ENCODE measurements around the gene RXFP3.
A peak's percentile ranks its signal among the peaks of the same experiment; 100 is the strongest.
"Not testable (repeated sequence)": the region's sequence is repeated elsewhere in the genome, so short reads cannot be mapped to it uniquely, and the experiment has no call there.

The RXFP3 gene

GRCh38 chr5:33941090-33941489 is 4.9 kb downstream of the RXFP3 start:
- Histone ChIP-seq H3K9ac (ENCODE audit: low read length) (no peak overlapping the region), H2AK5ac (ENCODE audit: low read length) (no peak overlapping the region), H3K27ac (ENCODE audit: low read depth, low read length) (no peak overlapping the region), H2BK15ac (replicated peaks; ENCODE audit: low read depth) (no peak overlapping the region), H4K8ac (ENCODE audit: low read depth, low read length) (no peak overlapping the region), H3K4me2 (ENCODE audit: low read length) (no peak overlapping the region), H3K79me1 (ENCODE audit: low read length) (no peaks in the 10 kb centered on the region), H4K5ac (ENCODE audit: low read length) (no peak overlapping the region), H3K56ac (ENCODE audit: low read length) (no peak overlapping the region), H2BK120ac (ENCODE audit: low read depth, low read length) (no peak overlapping the region), H3K4me3 (ENCODE audit: low read length) (no peak overlapping the region), H3K4ac (ENCODE audit: low read depth, low read length) (no peak overlapping the region), H3K36me3 (ENCODE audit: control insufficient read depth, insufficient read depth, low read length) (no peaks in the 10 kb centered on the region), H3K27me3 (ENCODE audit: insufficient read depth, low read length, poor library complexity) (peaks cover 3% of the 10 kb centered on the region), H3K23ac (ENCODE audit: low read length) (no peak overlapping the region), H3K79me2 (ENCODE audit: control insufficient read depth, insufficient read depth, low read length) (no peaks in the 10 kb centered on the region), H2BK5ac (ENCODE audit: low read length) (no peak overlapping the region), H3K4me1 (ENCODE audit: control insufficient read depth, low read depth, low read length) (no peaks in the 10 kb centered on the region), H3K18ac (ENCODE audit: low read length) (no peak overlapping the region)
- no peak for DNase-seq
- WGBS (ENCODE audit: extremely low coverage, insufficient coverage, low lambda C conversion rate), result no CpG with 5 or more reads among the region's 5 CpGs

GRCh38 chr5:33944543-33945132 is 8.5 kb downstream of the RXFP3 start:
- Histone ChIP-seq H3K23ac (ENCODE audit: low read length) (no peak overlapping the region), H4K5ac (ENCODE audit: low read length) (no peak overlapping the region), H3K18ac (ENCODE audit: low read length) (no peak overlapping the region), H3K4me3 (ENCODE audit: low read length) (no peak overlapping the region), H3K4me2 (ENCODE audit: low read length) (no peak overlapping the region), H3K79me1 (ENCODE audit: low read length) (no peaks in the 10 kb centered on the region), H4K8ac (ENCODE audit: low read depth, low read length) (no peak overlapping the region), H3K9ac (ENCODE audit: low read length) (no peak overlapping the region), H3K4ac (ENCODE audit: low read depth, low read length) (no peak overlapping the region), H3K27ac (ENCODE audit: low read depth, low read length) (no peak overlapping the region), H3K36me3 (ENCODE audit: control insufficient read depth, insufficient read depth, low read length) (no peaks in the 10 kb centered on the region), H2AK5ac (ENCODE audit: low read length) (no peak overlapping the region), H3K4me1 (ENCODE audit: control insufficient read depth, low read depth, low read length) (no peaks in the 10 kb centered on the region), H2BK15ac (replicated peaks; ENCODE audit: low read depth) (no peak overlapping the region), H2BK5ac (ENCODE audit: low read length) (no peak overlapping the region), H3K56ac (ENCODE audit: low read length) (no peak overlapping the region), H2BK120ac (ENCODE audit: low read depth, low read length) (no peak overlapping the region), H3K79me2 (ENCODE audit: control insufficient read depth, insufficient read depth, low read length) (no peaks in the 10 kb centered on the region), H3K27me3 (ENCODE audit: insufficient read depth, low read length, poor library complexity) (no peaks in the 10 kb centered on the region)
- WGBS (ENCODE audit: extremely low coverage, insufficient coverage, low lambda C conversion rate), result no CpG with 5 or more reads among the region's 12 CpGs
- DNase-seq, result peak; percentile 66

GRCh38 chr5:33952175-33952574 is 16.0 kb downstream of the RXFP3 start:
- not testable (repeated sequence) for H3K4me3 ChIP-seq (ENCODE audit: low read length); H3K79me1 ChIP-seq (ENCODE audit: low read length); H3K4me2 ChIP-seq (ENCODE audit: low read length); H2AK5ac ChIP-seq (ENCODE audit: low read length); H4K5ac ChIP-seq (ENCODE audit: low read length); H3K27me3 ChIP-seq (ENCODE audit: insufficient read depth, low read length, poor library complexity); H3K4ac ChIP-seq (ENCODE audit: low read depth, low read length); H3K27ac ChIP-seq (ENCODE audit: low read depth, low read length); H2BK120ac ChIP-seq (ENCODE audit: low read depth, low read length); H3K56ac ChIP-seq (ENCODE audit: low read length); H3K9ac ChIP-seq (ENCODE audit: low read length); H4K8ac ChIP-seq (ENCODE audit: low read depth, low read length); H3K23ac ChIP-seq (ENCODE audit: low read length); H2BK15ac ChIP-seq (replicated peaks; ENCODE audit: low read depth); H3K79me2 ChIP-seq (ENCODE audit: control insufficient read depth, insufficient read depth, low read length); DNase-seq; H2BK5ac ChIP-seq (ENCODE audit: low read length); H3K36me3 ChIP-seq (ENCODE audit: control insufficient read depth, insufficient read depth, low read length); H3K18ac ChIP-seq (ENCODE audit: low read length); H3K4me1 ChIP-seq (ENCODE audit: control insufficient read depth, low read depth, low read length)
- no CpG with 5 or more reads among the region's 5 CpGs for WGBS (ENCODE audit: extremely low coverage, insufficient coverage, low lambda C conversion rate)

GRCh38 chr5:33957577-33958150 is 21.5 kb downstream of the RXFP3 start:
- Histone ChIP-seq H2AK5ac (ENCODE audit: low read length) (no peak overlapping the region), H4K8ac (ENCODE audit: low read depth, low read length) (no peak overlapping the region), H3K4ac (ENCODE audit: low read depth, low read length) (no peak overlapping the region), H3K4me1 (ENCODE audit: control insufficient read depth, low read depth, low read length) (no peaks in the 10 kb centered on the region), H3K27me3 (ENCODE audit: insufficient read depth, low read length, poor library complexity) (no peaks in the 10 kb centered on the region), H2BK15ac (replicated peaks; ENCODE audit: low read depth) (no peak overlapping the region), H2BK5ac (ENCODE audit: low read length) (no peak overlapping the region), H3K79me2 (ENCODE audit: control insufficient read depth, insufficient read depth, low read length) (no peaks in the 10 kb centered on the region), H3K36me3 (ENCODE audit: control insufficient read depth, insufficient read depth, low read length) (no peaks in the 10 kb centered on the region), H3K18ac (ENCODE audit: low read length) (no peak overlapping the region), H3K9ac (ENCODE audit: low read length) (no peak overlapping the region), H3K56ac (ENCODE audit: low read length) (no peak overlapping the region), H4K5ac (ENCODE audit: low read length) (no peak overlapping the region), H3K4me3 (ENCODE audit: low read length) (no peak overlapping the region), H3K27ac (ENCODE audit: low read depth, low read length) (no peak overlapping the region), H2BK120ac (ENCODE audit: low read depth, low read length) (no peak overlapping the region), H3K4me2 (ENCODE audit: low read length) (no peak overlapping the region), H3K23ac (ENCODE audit: low read length) (no peak overlapping the region), H3K79me1 (ENCODE audit: low read length) (no peaks in the 10 kb centered on the region)
- WGBS (ENCODE audit: extremely low coverage, insufficient coverage, low lambda C conversion rate), result no CpG with 5 or more reads among the region's 2 CpGs
- no peak for DNase-seq

GRCh38 chr5:33958176-33958575 is 22.0 kb downstream of the RXFP3 start:
- Histone ChIP-seq H3K27ac (ENCODE audit: low read depth, low read length) (no peak overlapping the region), H3K4me2 (ENCODE audit: low read length) (no peak overlapping the region), H2BK120ac (ENCODE audit: low read depth, low read length) (no peak overlapping the region), H4K5ac (ENCODE audit: low read length) (no peak overlapping the region), H3K23ac (ENCODE audit: low read length) (no peak overlapping the region), H3K4me1 (ENCODE audit: control insufficient read depth, low read depth, low read length) (no peaks in the 10 kb centered on the region), H3K18ac (ENCODE audit: low read length) (no peak overlapping the region), H3K27me3 (ENCODE audit: insufficient read depth, low read length, poor library complexity) (no peaks in the 10 kb centered on the region), H3K79me2 (ENCODE audit: control insufficient read depth, insufficient read depth, low read length) (no peaks in the 10 kb centered on the region), H4K8ac (ENCODE audit: low read depth, low read length) (no peak overlapping the region), H3K79me1 (ENCODE audit: low read length) (no peaks in the 10 kb centered on the region), H2AK5ac (ENCODE audit: low read length) (no peak overlapping the region), H2BK5ac (ENCODE audit: low read length) (no peak overlapping the region), H3K36me3 (ENCODE audit: control insufficient read depth, insufficient read depth, low read length) (no peaks in the 10 kb centered on the region), H3K4ac (ENCODE audit: low read depth, low read length) (no peak overlapping the region), H2BK15ac (replicated peaks; ENCODE audit: low read depth) (no peak overlapping the region), H3K9ac (ENCODE audit: low read length) (no peak overlapping the region), H3K4me3 (ENCODE audit: low read length) (no peak overlapping the region), H3K56ac (ENCODE audit: low read length) (no peak overlapping the region)
- DNase-seq, result no peak
- no CpG with 5 or more reads among the region's 2 CpGs for WGBS (ENCODE audit: extremely low coverage, insufficient coverage, low lambda C conversion rate)

- Histone ChIP-seq H2BK5ac (ENCODE audit: low read length) (no peak overlapping the region), H3K36me3 (ENCODE audit: control insufficient read depth, insufficient read depth, low read length) (no peaks in the 10 kb centered on the region), H2BK15ac (replicated peaks; ENCODE audit: low read depth) (no peak overlapping the region), H3K23ac (ENCODE audit: low read length) (no peak overlapping the region), H2BK120ac (ENCODE audit: low read depth, low read length) (no peak overlapping the region), H3K56ac (ENCODE audit: low read length) (no peak overlapping the region), H4K8ac (ENCODE audit: low read depth, low read length) (no peak overlapping the region), H3K4me2 (ENCODE audit: low read length) (no peak overlapping the region), H3K18ac (ENCODE audit: low read length) (no peak overlapping the region), H2AK5ac (ENCODE audit: low read length) (no peak overlapping the region), H3K4me3 (ENCODE audit: low read length) (no peak overlapping the region), H3K27me3 (ENCODE audit: insufficient read depth, low read length, poor library complexity) (no peaks in the 10 kb centered on the region), H3K4ac (ENCODE audit: low read depth, low read length) (no peak overlapping the region), H3K79me2 (ENCODE audit: control insufficient read depth, insufficient read depth, low read length) (no peaks in the 10 kb centered on the region), H4K5ac (ENCODE audit: low read length) (no peak overlapping the region), H3K27ac (ENCODE audit: low read depth, low read length) (no peak overlapping the region), H3K79me1 (ENCODE audit: low read length) (no peaks in the 10 kb centered on the region), H3K9ac (ENCODE audit: low read length) (no peak overlapping the region), H3K4me1 (ENCODE audit: control insufficient read depth, low read depth, low read length) (no peaks in the 10 kb centered on the region)
- no CpG with 5 or more reads among the region's 2 CpGs for WGBS (ENCODE audit: extremely low coverage, insufficient coverage, low lambda C conversion rate)
- no peak for DNase-seq
Observed at GRCh38 chr5:33964132-33964700, 28.0 kb downstream of the RXFP3 start.
